ENCODE measurements around the gene SLIT3. TPM values are rescaled to one million over a fixed set of nuclear protein-coding genes. Genes with fewer than 3 reads are reported as not detected.

Gene SLIT3
- total RNA-seq, 3 donors from 2014 or later = 30.7 to 103 (median 54.1) TPM

DNA sequence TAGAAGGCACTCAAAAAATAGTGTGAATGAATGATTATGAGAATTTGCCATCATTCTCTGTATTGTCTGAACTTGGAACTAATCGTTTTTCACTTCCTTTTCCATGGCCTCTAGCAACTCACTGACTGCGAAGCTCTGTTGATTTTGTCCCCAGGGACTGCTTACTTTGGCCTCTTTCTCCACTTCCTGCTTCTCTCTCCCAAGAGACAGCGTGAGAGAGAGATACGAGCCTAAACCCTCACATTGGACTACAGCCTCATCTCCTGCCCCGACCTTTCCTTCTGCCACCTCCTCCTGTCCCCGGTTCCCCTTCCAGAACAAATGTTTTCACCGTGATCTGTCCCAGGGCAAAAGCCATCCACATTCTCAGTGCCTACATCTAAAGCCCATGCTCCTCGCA is 421.0 kb downstream of the SLIT3 start:
- no peaks in the 10 kb centered on the region for H3K36me3 ChIP-seq
- H3K9me3 ChIP-seq = no peaks in the 10 kb centered on the region
- H3K27ac ChIP-seq = no peak overlapping the region
- TF ChIP-seq CTCF (IDR thresholded peaks at IDR 0.05) (no peak), POLR2A (IDR thresholded peaks at IDR 0.05) (no peak), POLR2AphosphoS5 (IDR thresholded peaks at IDR 0.05) (no peak)
- no peaks in the 10 kb centered on the region for H3K4me1 ChIP-seq
- H3K27me3 ChIP-seq = no peaks in the 10 kb centered on the region
- H3K4me3 ChIP-seq = no peak overlapping the region
- DNase-seq (ENCODE audit: low spot score in 2 of 2) = no peak
- intact Hi-C loops (cut with DNase I; ENCODE audit: low total_unique reads) = no loop called here

DNA sequence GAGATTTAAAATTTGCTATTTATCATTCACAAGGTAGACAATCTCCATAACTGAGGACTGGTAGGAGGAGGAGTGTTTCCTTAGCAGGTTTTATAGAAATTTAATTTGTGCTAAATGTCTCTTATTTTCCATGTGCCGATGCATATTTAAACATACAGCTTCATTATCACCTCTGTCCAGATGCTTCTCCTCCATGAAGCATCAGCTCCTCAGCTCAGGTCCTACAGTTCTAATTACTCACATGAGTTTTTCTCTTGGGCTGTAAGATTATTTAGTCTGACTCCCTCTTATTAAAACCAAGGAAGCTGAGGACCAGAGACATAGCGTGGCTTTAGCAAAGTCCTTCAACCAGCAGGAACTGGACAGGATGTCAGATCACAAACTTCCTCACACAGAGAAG is 421.6 kb downstream of the SLIT3 start:
- H3K9me3 ChIP-seq = no peaks in the 10 kb centered on the region
- no peaks in the 10 kb centered on the region for H3K4me1 ChIP-seq
- intact Hi-C loops (cut with DNase I; ENCODE audit: low total_unique reads) = no loop called here
- no peak for DNase-seq (ENCODE audit: low spot score in 2 of 2)
- H3K27ac ChIP-seq = no peak overlapping the region
- H3K4me3 ChIP-seq = no peak overlapping the region
- no peaks in the 10 kb centered on the region for H3K36me3 ChIP-seq
- no peaks in the 10 kb centered on the region for H3K27me3 ChIP-seq
- TF ChIP-seq CTCF (IDR thresholded peaks at IDR 0.05) = no peak
- no peak for TF ChIP-seq POLR2A (IDR thresholded peaks at IDR 0.05)
- no peak for TF ChIP-seq POLR2AphosphoS5 (IDR thresholded peaks at IDR 0.05)

- Histone ChIP-seq H3K9me3 (no peaks in the 10 kb centered on the region), H3K27ac (no peak overlapping the region), H3K27me3 (no peaks in the 10 kb centered on the region), H3K4me3 (no peak overlapping the region), H3K4me1 (no peaks in the 10 kb centered on the region), H3K36me3 (no peaks in the 10 kb centered on the region)
- DNase-seq (ENCODE audit: low spot score in 2 of 2) = no peak
- TF ChIP-seq CTCF (IDR thresholded peaks at IDR 0.05) (no peak), POLR2A (IDR thresholded peaks at IDR 0.05) (no peak), POLR2AphosphoS5 (IDR thresholded peaks at IDR 0.05) (no peak)
- intact Hi-C loops (cut with DNase I; ENCODE audit: low total_unique reads) = no loop called here
Measured at GRCh38 chr5:168878135-168878745, 422.7 kb downstream of the SLIT3 start.

- intact Hi-C loops (cut with DNase I; ENCODE audit: low total_unique reads) = no loop called here
- H3K4me3 ChIP-seq = no peak overlapping the region
- H3K4me1 ChIP-seq = no peaks in the 10 kb centered on the region
- no peaks in the 10 kb centered on the region for H3K27me3 ChIP-seq
- no peak for DNase-seq (ENCODE audit: low spot score in 2 of 2)
- H3K9me3 ChIP-seq = no peaks in the 10 kb centered on the region
- no peaks in the 10 kb centered on the region for H3K36me3 ChIP-seq
- TF ChIP-seq POLR2AphosphoS5 (IDR thresholded peaks at IDR 0.05) (no peak), CTCF (IDR thresholded peaks at IDR 0.05) (no peak), POLR2A (IDR thresholded peaks at IDR 0.05) (no peak)
- H3K27ac ChIP-seq = no peak overlapping the region
Measured at GRCh38 chr5:168877132-168877892, 423.6 kb downstream of the SLIT3 start.

DNA sequence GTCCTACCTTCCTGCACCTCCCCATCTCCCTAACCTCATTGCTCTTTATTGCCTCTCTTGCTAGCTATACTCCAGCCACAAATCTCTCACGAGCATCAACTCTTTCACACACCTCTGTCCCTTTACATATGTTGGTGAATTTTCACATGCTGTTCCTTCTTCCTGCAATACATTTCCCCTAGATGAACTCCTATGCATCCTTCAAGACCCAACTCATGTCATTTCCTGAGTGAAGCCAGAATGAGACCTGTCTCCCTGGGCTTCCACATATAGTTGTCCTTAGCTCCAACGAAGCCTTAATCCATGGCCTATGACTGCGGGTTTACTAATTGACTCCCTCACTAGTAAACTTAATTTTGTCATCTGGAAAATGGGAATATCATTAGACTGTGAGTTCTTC is 424.5 kb downstream of the SLIT3 start:
- no peak for DNase-seq (ENCODE audit: low spot score in 2 of 2)
- Histone ChIP-seq H3K27me3 (no peaks in the 10 kb centered on the region), H3K4me1 (no peaks in the 10 kb centered on the region), H3K36me3 (no peaks in the 10 kb centered on the region), H3K4me3 (no peak overlapping the region), H3K27ac (no peak overlapping the region), H3K9me3 (no peaks in the 10 kb centered on the region)
- intact Hi-C loops (cut with DNase I; ENCODE audit: low total_unique reads) = no loop called here
- no peak for TF ChIP-seq POLR2AphosphoS5 (IDR thresholded peaks at IDR 0.05)
- TF ChIP-seq POLR2A (IDR thresholded peaks at IDR 0.05) = no peak
- no peak for TF ChIP-seq CTCF (IDR thresholded peaks at IDR 0.05)

Data from breast epithelium (tissue), 4 donors.